Rectal smooth muscle tissue (tissue), 1 donor: Measurements from ENCODE around the gene RARB.

Experiments used
- H3K27ac ChIP-seq: one replicate; pipeline ENCODE4 v1.7.0; 2013; ENCODE audit warnings: low read depth, low read length, inconsistent platforms
- H3K27me3 ChIP-seq: one replicate; pipeline ENCODE4 v1.7.0; 2013; ENCODE audit warnings: low read length; ENCODE audit not compliant: control insufficient read depth, insufficient read depth
- H3K36me3 ChIP-seq: one replicate; pipeline ENCODE4 v1.7.0; 2013; ENCODE audit warnings: low read length; ENCODE audit not compliant: control insufficient read depth, insufficient read depth
- H3K4me1 ChIP-seq: one replicate; pipeline ENCODE4 v1.7.0; 2013; ENCODE audit warnings: low read length; ENCODE audit not compliant: control insufficient read depth, insufficient read depth
- H3K4me3 ChIP-seq: one replicate; pipeline ENCODE4 v1.7.0; 2013; ENCODE audit warnings: low read length
- H3K9ac ChIP-seq: one replicate; pipeline ENCODE4 v1.7.0; 2013; ENCODE audit warnings: low read length

Gene RARB

DNA sequence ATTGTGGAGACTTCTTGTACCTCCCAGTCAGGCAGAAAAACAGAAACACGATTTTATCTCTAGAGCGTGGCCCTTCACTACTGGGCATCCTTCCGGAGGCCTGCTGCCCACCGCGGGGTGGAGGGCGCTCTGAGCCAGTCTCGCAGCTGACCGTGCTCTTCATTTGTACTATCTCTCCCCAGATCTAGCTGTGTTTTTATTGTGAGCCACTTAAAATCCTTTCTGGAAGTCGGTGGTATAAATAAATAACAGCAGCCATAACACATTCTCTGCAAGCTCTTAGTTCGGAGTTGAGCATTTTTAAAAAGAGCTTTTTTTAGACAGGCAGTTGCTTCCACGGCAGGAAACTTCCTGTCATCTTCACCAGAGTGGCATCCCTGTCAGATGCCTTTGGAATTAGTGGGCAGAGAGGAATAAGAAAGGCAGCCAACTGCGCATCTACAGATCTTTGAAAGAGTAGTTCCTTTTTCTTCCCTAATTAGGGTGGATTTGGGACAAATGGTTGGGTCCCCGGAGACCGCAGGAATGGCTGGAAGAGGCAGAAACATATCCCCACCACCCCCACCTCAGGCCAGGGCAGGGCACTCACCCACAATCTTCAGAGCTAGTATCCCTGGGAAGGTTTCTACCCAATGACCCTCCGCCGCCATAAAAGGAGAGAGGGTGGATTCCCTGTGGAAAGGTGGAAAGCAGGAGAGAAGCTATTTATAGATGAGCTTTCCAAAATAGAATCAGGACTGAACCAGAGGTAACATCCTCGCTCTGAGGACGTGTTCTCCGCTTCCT lies 145.5 kb downstream of the RARB start:
- Histone ChIP-seq H3K9ac (no peak overlapping the region), H3K36me3 (no peaks in the 10 kb centered on the region), H3K4me1 (no peaks in the 10 kb centered on the region), H3K4me3 (no peak overlapping the region), H3K27ac (no peak overlapping the region), H3K27me3 (no peaks in the 10 kb centered on the region)

DNA sequence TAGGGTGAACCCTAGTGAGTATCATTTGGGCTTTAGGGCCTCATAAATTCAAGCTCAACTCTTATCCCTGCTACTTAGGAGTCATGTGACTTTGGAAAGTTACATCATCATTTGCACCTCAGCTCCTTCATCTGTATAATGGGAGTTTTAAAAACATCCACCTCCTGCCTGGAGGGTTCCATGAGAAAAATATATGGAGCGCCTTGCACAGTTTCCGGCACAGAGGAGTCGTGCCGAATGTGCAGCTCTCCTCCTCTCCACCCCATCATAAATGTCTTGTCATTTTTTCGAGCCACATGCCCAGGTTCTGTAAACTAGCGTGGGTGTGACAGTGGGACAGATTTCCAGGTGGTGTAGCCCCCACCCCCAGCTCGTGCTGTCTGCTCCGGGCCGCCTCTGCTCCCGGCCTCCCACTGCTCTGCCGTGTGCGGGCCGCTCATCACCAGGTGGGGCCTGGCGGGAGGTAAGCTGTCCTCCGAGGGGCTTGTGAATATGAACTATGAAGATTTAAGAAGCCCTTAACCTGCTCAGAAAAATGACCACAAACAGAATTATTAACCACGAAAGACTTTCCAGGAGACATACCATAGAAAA lies 146.2 kb downstream of the RARB start:
- H3K36me3 ChIP-seq = no peaks in the 10 kb centered on the region
- no peaks in the 10 kb centered on the region for H3K27me3 ChIP-seq
- H3K4me1 ChIP-seq = no peaks in the 10 kb centered on the region
- no peak overlapping the region for H3K27ac ChIP-seq
- no peak overlapping the region for H3K4me3 ChIP-seq
- no peak overlapping the region for H3K9ac ChIP-seq

DNA sequence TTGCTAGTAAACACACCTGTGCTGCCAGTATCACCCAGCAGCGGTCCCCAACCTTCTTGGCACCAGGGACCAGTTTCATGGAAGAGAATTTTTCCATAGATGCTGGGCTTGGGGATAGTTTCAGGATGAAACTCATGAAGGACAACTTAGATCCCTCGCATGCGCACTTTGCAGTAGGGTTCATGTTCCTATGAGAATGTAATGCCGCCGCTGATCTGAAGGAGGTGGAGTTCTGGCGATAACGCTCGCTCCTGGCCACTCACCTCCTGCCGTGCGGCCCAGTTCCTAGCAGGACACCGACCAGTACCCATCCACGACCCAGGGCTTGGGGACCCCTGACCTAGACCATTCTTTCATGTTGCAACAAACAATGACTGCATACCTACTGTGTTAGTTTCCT lies 146.9 kb downstream of the RARB start:
- Histone ChIP-seq H3K27ac (no peak overlapping the region), H3K4me1 (no peaks in the 10 kb centered on the region), H3K36me3 (no peaks in the 10 kb centered on the region), H3K9ac (no peak overlapping the region), H3K4me3 (no peak overlapping the region), H3K27me3 (no peaks in the 10 kb centered on the region)

- no peaks in the 10 kb centered on the region for H3K4me1 ChIP-seq
- H3K4me3 ChIP-seq = no peak overlapping the region
- no peaks in the 10 kb centered on the region for H3K27me3 ChIP-seq
- no peaks in the 10 kb centered on the region for H3K36me3 ChIP-seq
- H3K9ac ChIP-seq = no peak overlapping the region
- no peak overlapping the region for H3K27ac ChIP-seq
Measured at GRCh38 chr3:25576146-25576545, 148.1 kb downstream of the RARB start.

GRCh38 chr3:25576831-25577454 lies 148.9 kb downstream of the RARB start:
- no peak overlapping the region for H3K4me3 ChIP-seq

DNA sequence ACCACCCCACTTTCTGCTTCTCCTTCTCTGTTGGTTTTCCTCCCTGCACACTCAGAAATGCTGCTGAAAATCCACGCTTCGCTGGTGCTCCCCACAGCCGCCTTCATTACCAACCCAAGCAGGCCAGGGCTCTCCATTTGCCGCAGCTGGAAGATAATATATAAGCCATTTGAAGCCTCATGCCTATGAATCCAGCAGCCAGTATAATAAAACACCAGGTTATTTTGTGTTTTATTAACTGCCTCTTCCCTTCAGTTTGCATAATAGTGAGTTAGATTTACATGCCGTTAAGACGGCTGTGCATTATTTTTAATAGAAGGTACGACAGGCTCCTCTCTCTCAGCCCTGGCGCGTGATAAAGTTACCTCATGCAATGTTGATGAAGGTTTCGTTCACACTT lies 150.0 kb downstream of the RARB start:
- Histone ChIP-seq H3K4me1 (no peaks in the 10 kb centered on the region), H3K9ac (no peak overlapping the region), H3K36me3 (peaks cover 3% of the 10 kb centered on the region), H3K27ac (no peak overlapping the region), H3K4me3 (no peak overlapping the region), H3K27me3 (no peaks in the 10 kb centered on the region)

More at GRCh38 chr3:25576831-25577454, 148.9 kb downstream of the RARB start:
- Histone ChIP-seq H3K4me1 (no peaks in the 10 kb centered on the region), H3K27ac (no peak overlapping the region), H3K9ac (no peak overlapping the region), H3K27me3 (no peaks in the 10 kb centered on the region), H3K36me3 (peaks cover 3% of the 10 kb centered on the region)

GRCh38 chr3:25580534-25580933 lies 152.5 kb downstream of the RARB start:
- H3K36me3 ChIP-seq = peaks cover 3% of the 10 kb centered on the region

GRCh38 chr3:25581335-25581734 lies 153.3 kb downstream of the RARB start:
- no peak overlapping the region for H3K4me3 ChIP-seq
- no peak overlapping the region for H3K9ac ChIP-seq
- H3K27ac ChIP-seq = no peak overlapping the region
- no peaks in the 10 kb centered on the region for H3K4me1 ChIP-seq
- H3K27me3 ChIP-seq = no peaks in the 10 kb centered on the region
- peaks cover 3% of the 10 kb centered on the region for H3K36me3 ChIP-seq

More at GRCh38 chr3:25580534-25580933, 152.5 kb downstream of the RARB start:
- H3K27ac ChIP-seq = no peak overlapping the region
- no peaks in the 10 kb centered on the region for H3K27me3 ChIP-seq
- no peak overlapping the region for H3K4me3 ChIP-seq
- no peak overlapping the region for H3K9ac ChIP-seq
- H3K4me1 ChIP-seq = no peaks in the 10 kb centered on the region

GRCh38 chr3:25581823-25582222 lies 153.8 kb downstream of the RARB start:
- H3K36me3 ChIP-seq = peaks cover 3% of the 10 kb centered on the region
- no peaks in the 10 kb centered on the region for H3K4me1 ChIP-seq
- H3K27ac ChIP-seq = no peak overlapping the region
- H3K9ac ChIP-seq = no peak overlapping the region
- no peak overlapping the region for H3K4me3 ChIP-seq
- no peaks in the 10 kb centered on the region for H3K27me3 ChIP-seq

GRCh38 chr3:25582242-25582641 lies 154.2 kb downstream of the RARB start:
- H3K27me3 ChIP-seq = no peaks in the 10 kb centered on the region
- peaks cover 3% of the 10 kb centered on the region for H3K36me3 ChIP-seq
- no peak overlapping the region for H3K9ac ChIP-seq
- no peaks in the 10 kb centered on the region for H3K4me1 ChIP-seq
- no peak overlapping the region for H3K4me3 ChIP-seq
- no peak overlapping the region for H3K27ac ChIP-seq

DNA sequence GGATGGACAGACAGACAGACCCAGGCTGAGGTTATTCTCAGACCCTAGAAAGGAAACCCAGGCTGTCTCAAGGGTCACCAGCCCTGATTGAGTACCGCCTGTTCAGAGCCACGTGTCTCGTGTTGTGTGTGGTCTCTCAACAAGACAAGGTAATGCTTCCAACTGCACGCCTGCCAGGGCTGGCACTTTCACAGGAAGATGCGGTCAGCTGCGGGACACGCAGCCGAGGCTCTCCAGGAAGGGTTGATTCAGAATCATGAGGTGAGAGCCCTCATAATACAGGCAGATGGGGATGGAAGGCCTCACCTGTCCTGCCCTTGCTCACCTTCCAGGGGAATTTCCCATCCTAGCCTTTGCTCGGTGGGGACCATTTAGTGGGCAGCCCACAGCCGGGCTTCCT lies 155.3 kb downstream of the RARB start:
- no peak overlapping the region for H3K27ac ChIP-seq
- H3K9ac ChIP-seq = no peak overlapping the region
- no peaks in the 10 kb centered on the region for H3K27me3 ChIP-seq
- no peak overlapping the region for H3K4me3 ChIP-seq
- no peaks in the 10 kb centered on the region for H3K4me1 ChIP-seq
- peaks cover 3% of the 10 kb centered on the region for H3K36me3 ChIP-seq

GRCh38 chr3:25584011-25584789 lies 156.1 kb downstream of the RARB start:
- Histone ChIP-seq H3K9ac (no peak overlapping the region), H3K27ac (no peak overlapping the region), H3K4me3 (no peak overlapping the region), H3K27me3 (no peaks in the 10 kb centered on the region), H3K36me3 (peaks cover 3% of the 10 kb centered on the region), H3K4me1 (no peaks in the 10 kb centered on the region)
